Measurements from ENCODE around the gene BCL2L15. TPM values are rescaled to one million over a fixed set of nuclear protein-coding genes. Genes with fewer than 3 reads are reported as not detected.

Gene BCL2L15
- total and polyA plus RNA-seq, 2 of the 13 experiments (the other 11 are each of a cell fraction or from before 2014, with no cell fraction given): 0.03 to 0.27 TPM

DNA sequence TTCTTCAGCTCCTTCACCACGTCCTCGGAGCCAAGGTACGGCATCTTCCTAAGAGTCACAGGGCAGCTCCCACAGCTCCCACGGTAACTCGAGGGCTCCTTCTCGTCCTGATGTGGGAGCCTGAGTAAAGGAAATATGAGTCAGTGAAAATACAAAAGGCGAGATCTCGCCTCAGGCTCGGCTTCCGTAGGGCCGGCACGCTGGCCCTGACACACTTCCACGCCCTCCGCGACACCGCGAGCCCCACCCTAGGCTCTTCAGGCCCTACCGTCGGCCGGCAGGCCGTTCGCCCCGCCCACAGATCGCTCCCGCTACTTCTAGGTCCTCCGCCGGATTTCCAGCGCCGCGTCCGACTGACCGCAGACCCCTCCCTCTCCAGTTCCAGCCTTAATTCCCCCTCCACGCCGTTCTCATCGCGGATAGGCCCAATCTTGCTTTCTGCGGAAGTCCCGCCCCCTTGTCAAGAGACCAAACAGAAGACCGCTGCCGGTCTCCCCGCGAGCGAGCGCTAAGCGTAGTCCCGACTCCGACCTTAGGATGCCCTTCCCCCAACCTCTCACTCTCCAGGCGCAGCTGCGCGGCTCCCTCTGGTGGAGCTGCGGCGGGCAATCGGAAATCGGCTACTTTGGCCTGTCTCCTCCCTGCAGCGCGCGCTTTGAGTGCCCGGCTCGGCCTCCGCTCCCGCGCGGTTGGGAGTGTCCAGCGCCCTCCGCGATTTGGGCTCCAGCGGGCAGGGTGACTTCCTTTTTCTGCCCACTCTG lies 17.5 kb upstream of the BCL2L15 start, which contains the start of the genes AP4B1 and DCLRE1B (continued):
- TF ChIP-seq, protein P1, sequence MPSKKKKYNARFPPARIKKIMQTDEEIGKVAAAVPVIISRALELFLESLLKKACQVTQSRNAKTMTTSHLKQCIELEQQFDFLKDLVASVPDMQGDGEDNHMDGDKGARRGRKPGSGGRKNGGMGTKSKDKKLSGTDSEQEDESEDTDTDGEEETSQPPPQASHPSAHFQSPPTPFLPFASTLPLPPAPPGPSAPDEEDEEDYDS (CRISPR knock-in tag; IDR thresholded peaks at IDR 0.05): peak; percentile 55; the same call in 1 of the 2 replicates
- TF ChIP-seq REXO4 (CRISPR knock-in tag; IDR thresholded peaks at IDR 0.05; ENCODE audit: borderline replicate concordance) (no peak), ARNT (IDR thresholded peaks at IDR 0.05) (no peak), ISX (CRISPR knock-in tag; conservative IDR thresholded peaks at IDR 0.05) (0 out of 2 replicates have a peak, but pooled peaks have one; percentile 73), AKAP8 (CRISPR knock-in tag; IDR thresholded peaks at IDR 0.05) (0 out of 2 replicates have a peak, but pooled peaks have one; percentile 4), IKZF5 (CRISPR knock-in tag; IDR thresholded peaks at IDR 0.05) (peak; percentile 89), BHLHE40 (IDR thresholded peaks at IDR 0.05; ENCODE audit: low read length) (peak; percentile 14; the same call in 1 of the 2 replicates), PCBP1 (IDR thresholded peaks at IDR 0.05; ENCODE audit: borderline replicate concordance, low read depth, low read length) (0 out of 2 replicates have a peak, but pooled peaks have one; percentile 82), TCF7 (IDR thresholded peaks at IDR 0.05; ENCODE audit: low read depth) (no peak; the same call in 1 of the 2 replicates), ZNF512B (CRISPR knock-in tag; IDR thresholded peaks at IDR 0.05; ENCODE audit: borderline replicate concordance) (no peak), ZNF138 (CRISPR knock-in tag; IDR thresholded peaks at IDR 0.05; ENCODE audit: low read depth) (0 out of 2 replicates have a peak, but pooled peaks have one; percentile 47), RELA (CRISPR knock-in tag; IDR thresholded peaks at IDR 0.05) (peak; percentile 68; the same call in 1 of the 2 replicates), ZNF260 (CRISPR knock-in tag; IDR thresholded peaks at IDR 0.05; ENCODE audit: borderline replicate concordance, low read depth) (no peak), CREM (IDR thresholded peaks at IDR 0.05) (peak; percentile 67), CREM (CRISPR knock-in tag; IDR thresholded peaks at IDR 0.05) (no peak), AGO2 (optimal IDR thresholded peaks at IDR 0.05; ENCODE audit: low read depth, low read length) (no peak), RXRB (CRISPR knock-in tag; IDR thresholded peaks at IDR 0.05; ENCODE audit: borderline replicate concordance) (peak; percentile 79)
- TF ChIP-seq, protein P2, sequence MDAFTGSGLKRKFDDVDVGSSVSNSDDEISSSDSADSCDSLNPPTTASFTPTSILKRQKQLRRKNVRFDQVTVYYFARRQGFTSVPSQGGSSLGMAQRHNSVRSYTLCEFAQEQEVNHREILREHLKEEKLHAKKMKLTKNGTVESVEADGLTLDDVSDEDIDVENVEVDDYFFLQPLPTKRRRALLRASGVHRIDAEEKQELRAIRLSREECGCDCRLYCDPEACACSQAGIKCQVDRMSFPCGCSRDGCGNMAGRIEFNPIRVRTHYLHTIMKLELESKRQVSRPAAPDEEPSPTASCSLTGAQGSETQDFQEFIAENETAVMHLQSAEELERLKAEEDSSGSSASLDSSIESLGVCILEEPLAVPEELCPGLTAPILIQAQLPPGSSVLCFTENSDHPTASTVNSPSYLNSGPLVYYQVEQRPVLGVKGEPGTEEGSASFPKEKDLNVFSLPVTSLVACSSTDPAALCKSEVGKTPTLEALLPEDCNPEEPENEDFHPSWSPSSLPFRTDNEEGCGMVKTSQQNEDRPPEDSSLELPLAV (CRISPR knock-in tag; conservative IDR thresholded peaks at IDR 0.05; ENCODE audit: low read depth): no peak
- TF ChIP-seq, protein P3, sequence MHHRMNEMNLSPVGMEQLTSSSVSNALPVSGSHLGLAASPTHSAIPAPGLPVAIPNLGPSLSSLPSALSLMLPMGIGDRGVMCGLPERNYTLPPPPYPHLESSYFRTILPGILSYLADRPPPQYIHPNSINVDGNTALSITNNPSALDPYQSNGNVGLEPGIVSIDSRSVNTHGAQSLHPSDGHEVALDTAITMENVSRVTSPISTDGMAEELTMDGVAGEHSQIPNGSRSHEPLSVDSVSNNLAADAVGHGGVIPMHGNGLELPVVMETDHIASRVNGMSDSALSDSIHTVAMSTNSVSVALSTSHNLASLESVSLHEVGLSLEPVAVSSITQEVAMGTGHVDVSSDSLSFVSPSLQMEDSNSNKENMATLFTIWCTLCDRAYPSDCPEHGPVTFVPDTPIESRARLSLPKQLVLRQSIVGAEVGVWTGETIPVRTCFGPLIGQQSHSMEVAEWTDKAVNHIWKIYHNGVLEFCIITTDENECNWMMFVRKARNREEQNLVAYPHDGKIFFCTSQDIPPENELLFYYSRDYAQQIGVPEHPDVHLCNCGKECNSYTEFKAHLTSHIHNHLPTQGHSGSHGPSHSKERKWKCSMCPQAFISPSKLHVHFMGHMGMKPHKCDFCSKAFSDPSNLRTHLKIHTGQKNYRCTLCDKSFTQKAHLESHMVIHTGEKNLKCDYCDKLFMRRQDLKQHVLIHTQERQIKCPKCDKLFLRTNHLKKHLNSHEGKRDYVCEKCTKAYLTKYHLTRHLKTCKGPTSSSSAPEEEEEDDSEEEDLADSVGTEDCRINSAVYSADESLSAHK (CRISPR knock-in tag; IDR thresholded peaks at IDR 0.05; ENCODE audit: borderline replicate concordance): no peak

Data from HepG2 (cell line).